RPMI7951 (cell line): ENCODE data around the gene TFB2M. TPM values are rescaled to one million over a fixed set of nuclear protein-coding genes. Genes with fewer than 3 reads are reported as not detected.

ENCODE experiments used
- DNase-seq: peaks from one replicate; pipeline ENCODE4 v3.0.0-alpha.2; 2012; ENCODE audit warnings: low read depth
- total RNA-seq: library from RNA; depleted of rRNA; stranded (reverse); fragments of >200 nt; shearing (Covaris generic); gene quantifications from 2 replicates; pipeline ENCODE4 v1.2.3, GENCODE V29; 2014

TFB2M gene
- total RNA-seq, 1 experiment from 2014 or later, result 25.6 TPM

DNA sequence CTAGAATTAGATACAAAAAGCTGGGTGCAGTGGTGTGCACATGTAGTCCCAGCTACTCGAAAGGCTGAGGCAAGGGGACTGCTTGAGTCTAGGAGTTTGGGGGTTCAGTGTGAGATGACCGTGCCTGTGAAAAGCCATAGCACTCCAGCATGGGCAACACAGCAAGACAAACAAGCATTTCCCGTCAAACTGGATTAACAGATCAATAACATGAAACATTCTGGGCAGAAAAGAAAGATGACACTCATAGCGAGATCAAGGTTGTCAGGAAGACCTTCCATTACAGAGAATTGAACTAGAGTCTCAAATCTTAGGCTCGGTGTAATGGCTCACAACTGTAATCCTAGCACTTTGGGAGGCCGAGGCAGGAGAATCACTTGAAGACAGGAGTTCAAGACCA is 14.0 kb downstream of the TFB2M start:
- DNase-seq, result no peak

DNA sequence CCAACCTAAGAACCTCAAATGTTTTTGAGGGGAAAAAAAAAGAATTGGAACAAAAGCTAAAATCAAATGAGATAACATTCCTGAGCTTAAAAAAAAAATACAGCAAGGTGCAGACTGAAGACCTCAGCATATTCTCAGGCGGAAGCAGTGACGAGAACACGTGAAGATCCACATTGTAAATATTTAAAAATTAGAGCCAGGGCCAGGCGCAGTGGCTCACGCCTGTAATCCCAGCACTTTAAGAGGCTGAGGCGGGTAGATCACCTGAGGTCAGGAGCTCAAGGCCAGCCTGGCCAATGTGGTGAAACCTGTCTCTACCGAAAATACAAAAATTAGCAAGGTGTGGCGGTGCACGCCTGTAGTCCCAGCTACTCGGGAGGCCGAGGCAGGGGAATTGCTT is 15.7 kb downstream of the TFB2M start:
- DNase-seq, result no peak

DNA sequence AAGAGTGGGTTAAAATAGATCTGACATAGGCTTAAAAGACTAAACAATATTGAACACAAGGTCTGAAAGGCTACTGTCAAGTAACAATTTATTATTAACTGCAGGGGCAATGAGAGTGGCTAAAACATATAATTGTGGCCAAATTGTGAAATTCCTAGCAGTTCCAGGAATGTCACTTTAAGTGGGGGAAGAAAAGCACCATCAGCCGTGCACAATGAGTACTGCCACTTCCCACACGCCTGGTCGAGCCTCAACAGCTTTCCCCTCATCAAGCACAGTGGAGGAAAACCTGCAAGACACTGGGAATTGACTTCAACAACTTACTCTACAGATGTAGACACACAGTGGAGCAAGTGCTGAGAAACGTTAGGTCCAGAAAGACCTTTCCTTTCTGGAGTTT is 16.4 kb downstream of the TFB2M start:
- DNase-seq, result no peak

DNA sequence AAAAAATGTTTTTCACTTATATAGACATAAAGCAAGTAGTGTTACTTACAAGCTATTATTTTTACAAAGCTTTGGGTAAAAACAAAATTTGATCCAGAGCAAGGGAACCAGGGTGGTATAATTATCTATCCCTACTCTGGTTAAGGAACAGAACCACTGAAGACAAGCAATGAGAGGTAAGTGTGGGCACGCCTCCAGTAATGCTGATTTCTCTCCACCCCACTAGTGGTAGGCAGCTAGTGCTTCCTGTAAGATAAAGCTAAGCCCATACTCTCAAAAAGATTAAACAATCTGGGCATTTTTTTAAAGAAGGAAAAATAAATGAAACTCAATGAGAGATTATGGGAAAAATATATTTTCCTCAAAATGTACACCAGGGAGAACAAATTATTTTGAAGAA is 22.1 kb downstream of the TFB2M start:
- DNase-seq, result no peak

DNA sequence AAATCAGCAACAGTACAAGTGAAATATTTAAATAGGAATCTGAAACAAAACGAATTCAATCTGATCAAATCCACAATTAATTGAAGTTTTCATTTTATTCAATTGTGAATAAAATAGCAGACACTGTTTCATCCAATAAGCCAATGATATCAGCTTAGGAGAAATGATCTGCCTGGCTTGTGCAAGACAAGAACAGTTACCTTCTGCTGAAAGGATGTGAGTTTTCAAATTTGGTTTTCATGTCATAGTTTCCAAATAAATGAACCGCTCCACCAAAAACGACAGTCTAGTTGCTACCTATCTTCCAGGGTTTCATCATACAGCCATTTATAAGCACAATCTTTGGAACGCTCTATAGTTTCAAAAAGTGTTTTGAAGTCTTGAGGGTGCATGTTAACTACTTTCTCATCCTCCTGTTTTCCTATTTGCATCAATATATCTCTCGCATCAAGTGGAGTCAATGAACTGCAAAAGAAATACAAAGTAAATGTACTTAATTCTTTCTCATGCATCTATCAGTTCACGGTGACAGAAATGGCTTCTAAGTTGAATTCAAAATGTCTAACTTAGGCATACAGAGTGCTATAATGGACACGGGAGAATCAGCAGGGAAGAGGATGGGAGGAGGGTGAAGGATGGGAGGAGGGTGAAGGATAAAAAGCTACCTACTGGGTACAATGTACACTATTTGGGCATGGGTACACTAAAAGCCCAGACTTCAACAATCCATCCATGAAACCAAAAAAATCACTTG is 25.1 kb downstream of the TFB2M start:
- no peak for DNase-seq

DNA sequence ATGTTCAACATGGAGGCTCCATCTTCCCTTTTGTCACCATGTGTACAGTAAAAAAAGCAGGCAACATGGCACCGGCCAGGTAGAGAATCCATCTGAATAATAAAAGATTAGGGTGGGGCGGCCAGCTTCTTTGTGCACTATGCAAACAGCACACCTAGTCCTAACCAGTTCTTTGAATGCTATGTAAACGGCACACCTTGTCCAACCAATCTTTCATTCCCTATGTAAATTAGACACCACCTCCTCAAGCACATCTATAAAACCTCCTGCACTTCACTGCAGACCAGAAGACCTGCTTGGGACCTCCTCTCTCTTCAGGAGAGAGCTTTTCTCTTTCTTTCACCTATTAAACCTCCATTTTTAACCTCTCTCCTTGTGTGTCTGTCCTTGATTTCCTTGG is 28.2 kb downstream of the TFB2M start:
- no peak for DNase-seq

DNA sequence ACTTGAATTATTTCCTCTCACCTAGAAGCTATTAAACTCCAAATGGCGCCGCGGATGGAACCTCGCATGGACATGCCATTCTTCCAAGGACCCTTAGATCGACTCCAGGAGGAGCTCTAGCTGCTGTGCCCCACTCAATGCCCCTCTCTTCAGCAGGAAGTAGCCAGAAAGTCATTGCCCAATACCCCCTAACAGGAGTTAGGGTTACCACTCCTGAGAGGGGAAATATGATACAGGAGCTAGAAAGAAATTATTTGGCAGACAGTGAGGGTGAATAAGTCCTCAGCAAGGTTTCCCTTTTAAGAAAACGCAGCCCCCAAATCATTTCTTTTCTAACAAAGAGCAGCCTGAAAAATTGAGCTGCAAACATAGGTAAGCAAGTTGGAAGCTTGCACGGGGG is 28.6 kb downstream of the TFB2M start:
- DNase-seq, result no peak

DNA sequence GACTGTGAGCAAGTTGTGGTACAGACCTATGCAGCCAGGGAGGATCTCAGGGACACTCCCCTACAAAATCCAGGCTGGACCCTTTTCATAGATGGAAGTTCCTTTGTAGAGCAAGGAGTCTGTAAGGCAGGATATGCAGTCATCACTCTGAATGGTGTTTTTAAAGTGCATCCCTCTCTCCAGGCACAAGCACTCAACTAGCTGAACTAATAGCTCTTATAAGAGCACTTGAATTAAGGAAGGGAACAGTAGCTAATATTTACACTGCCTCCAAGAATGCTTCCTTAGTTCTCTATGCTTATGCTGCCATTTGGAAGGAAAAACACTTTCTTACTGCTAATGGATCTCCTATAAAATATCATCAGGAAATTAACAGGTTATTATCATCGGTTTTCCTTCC is 31.9 kb downstream of the TFB2M start:
- no peak for DNase-seq

DNA sequence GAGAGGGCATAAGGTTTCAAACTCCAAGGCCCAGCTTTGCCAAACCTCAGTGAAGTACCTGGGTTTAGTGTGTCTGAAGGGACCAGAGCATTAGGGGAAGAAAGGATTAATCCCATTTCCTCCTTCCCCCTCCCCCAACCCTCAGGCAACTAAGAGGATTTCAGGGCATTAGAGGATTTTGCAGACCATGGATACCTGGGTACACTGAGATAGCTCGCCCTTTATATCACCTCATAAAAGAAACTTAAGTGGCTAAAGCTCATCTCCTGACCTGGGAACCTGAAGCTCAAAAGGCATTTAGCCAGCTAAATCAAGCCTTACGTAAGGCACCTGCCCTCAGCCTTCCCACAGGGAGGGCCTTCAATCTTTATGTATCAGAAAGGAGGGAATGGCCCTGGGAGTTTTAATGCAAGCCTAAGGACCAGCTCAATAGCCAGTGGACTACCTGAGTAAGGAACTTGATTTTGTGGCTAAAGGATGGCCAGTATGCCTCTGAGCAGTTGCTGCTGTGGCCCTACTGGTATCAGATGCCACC is 32.6 kb downstream of the TFB2M start:
- no peak for DNase-seq

DNA sequence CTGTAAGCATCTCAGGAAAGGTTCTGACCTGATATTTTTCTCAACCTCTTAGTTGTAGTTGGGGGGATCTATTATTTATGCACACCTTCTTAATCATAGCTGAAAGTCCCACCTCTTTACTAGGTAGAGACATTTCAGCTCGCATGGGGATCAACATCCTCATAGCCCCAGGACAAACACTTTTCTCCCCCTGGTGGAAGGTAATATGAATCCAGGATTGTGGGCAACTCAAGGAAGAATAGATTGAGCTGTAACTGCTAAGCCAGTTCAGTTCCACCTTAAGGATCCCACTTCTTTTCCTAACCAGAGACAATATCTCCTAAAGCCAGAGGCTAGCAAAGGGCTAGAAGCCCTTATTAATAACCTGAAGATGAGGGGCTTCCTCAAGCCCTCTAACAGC is 33.5 kb downstream of the TFB2M start:
- DNase-seq, result no peak

DNA sequence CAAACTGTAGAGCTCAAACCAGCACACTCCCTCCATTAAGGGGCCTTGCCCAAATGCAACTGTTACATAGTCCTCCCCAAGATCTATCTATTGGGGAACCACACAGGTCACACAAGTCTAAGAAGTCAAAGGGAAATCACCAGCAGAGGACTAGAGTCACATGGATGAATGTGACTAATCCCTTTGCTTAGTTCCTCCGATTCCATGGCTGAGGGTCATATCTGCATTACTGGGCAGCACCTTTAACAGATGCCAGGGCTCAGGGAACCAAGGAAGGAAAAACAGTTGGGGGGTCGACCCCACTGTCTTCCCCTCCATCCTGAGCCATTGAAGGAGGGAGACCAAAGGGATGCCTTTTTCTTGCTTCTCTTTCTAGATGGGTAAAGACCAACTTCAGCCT is 35.6 kb downstream of the TFB2M start:
- no peak for DNase-seq

DNA sequence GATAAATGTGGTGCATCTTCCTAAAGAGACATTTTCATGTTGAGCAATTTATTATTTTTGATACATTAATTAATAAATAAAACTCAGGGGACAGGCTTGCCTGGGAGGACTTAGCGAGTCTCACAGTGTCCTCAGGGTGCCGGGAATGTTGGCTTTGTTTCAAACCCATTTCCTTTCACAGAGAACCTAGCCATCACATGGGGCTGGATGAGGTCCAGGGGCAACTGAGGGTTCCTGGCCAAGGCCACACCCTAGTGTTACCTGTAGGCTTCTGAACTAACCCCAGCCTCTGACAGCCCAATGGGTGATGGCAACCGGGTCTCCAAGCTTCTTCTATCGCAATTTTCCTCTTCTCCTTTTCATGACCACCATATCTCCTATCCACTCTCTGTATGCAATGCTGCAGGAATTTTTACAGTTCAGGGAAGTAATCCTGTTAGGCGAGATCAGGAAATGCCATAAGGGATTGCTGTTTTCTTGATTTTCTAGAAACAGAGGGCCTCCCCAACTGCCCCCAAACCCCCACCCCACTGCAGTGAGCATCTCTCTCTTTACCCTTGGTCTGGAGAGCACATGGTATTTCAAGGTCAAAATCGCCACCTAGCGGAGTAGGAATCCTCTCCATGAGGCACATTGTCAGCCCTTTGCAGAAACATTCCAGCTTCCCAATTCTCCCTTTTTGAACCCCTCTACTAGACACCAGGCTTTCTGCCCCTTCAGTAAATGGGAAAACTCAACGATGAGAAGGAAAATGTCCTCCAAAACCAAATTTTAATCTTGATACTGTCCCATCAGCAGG is 36.9 kb downstream of the TFB2M start:
- DNase-seq, result no peak

DNA sequence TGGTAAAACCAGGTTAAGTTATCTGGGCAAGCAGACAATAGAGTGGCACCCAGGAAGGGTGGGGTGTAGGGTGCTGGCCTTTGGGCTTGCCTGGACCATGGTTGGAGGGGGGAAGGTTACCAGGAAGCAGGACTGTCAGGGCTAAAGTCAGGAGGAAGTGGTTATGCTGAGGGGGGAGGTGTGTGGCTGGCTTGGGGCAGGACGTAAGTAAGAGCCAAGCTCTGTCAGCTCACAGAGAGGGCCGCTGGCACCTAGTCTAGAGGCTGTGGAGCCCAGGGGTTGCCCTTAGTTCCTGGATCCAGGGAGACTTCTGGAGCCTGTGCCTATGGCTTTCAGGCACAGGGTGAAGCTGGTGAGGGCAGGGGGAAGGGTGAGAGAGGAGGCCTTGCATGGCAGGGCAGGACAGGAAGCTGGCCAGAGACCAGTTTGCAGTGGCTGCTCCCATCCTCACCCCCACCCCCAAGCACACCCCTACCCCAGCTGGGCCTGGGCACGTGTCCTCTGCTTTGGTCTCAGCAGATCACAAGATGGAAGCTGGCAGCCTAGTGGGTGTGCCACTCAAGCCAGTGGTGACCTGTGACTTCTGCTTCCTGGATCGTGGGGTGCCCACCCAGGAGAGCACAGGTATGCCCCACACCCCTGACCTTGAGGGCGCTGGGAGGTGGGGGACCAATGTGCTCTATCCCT is 38.5 kb downstream of the TFB2M start:
- no peak for DNase-seq

DNA sequence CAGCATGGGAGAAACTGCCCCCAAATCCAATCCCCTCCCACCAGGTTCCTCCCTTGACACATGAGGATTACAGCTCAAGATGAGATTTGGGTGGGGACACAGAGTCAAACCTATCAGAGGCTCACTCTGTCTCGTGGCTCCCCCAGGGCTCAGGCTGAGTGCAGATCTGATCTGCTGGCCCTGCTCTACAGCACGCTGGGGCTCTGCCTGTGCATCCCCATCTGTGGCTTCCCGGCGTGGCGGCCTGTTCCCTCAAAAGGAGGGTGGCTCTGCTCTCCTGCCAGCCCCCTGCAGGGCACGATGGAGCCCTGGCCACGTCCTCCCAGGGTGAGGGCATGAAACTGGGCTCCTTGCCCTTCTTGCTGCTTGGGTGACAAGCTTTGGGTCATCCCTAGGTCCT is 39.1 kb downstream of the TFB2M start:
- no peak for DNase-seq

DNA sequence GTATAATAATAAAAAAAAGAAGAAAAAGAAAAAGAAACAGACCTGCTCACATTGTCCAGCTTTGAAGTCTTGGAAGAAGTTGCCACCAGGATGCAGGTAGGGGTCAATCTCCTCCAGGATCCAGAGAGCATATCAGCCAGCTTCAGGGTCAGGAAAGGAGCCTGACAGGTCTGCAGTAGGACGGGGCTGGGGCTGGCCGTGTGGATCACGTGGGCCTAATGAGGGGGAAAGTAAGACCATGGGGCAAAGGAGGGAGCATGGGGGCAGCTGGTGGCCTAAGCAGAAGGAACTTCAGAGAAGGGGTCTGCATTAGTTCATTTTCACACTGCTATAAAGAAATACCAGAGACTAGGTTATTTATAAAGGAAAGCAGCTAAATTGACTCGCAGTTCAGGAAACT is 39.7 kb downstream of the TFB2M start:
- DNase-seq, result no peak

DNA sequence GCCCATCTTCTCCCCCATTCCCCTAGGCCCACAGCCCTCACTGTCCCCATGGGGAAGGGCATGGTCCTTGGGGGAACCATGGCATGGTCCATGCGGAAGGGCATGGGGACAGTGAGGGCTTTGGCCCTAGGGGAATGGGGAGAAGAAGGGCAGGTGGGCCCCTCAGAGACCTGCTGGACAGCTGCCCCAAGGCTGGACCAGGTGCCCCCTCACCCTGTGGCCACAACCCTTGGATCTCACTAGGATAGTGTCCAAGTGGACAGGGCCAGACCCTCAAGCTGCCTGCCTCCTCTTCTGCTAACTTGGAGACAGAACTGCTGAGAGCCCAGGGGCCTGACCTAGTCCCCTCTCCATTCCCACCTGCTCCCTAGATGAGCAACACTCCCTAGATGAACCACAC is 46.5 kb downstream of the TFB2M start:
- no peak for DNase-seq

DNA sequence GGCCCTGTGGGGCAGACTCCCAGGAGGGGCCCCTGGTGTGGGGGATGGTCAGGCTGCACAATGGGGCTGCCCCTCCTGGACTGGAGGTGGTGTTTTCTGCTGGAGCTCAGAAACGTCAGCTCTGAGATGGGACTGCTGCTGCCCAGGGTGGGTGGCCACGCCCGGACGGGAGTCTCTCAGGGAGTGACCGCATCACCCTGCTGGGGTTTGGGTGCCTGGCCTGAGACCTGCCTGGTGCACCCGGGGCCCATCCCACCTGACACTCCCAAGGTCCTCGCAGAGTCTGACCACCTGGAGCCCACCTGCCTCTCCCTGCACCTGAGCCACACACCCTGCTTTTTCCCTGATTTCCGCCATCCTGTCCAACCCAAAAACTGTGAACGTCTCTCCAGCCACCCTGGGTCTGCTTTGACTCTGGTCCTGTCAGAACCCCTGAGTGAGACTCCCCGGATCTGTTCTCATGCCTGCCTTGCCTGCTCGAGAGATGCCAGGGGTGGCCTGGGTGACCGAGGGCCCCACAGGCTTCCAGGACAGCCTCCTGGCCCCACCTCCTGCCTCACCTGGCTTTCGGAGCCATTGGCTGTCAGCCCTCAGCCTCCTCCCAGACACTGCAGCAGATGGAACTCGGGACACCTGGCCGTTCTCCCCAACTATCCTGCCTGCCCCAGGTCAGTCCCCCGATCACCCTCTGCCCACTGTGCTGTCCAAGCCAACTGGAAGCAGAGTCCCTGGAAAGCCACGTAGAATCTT is 47.4 kb downstream of the TFB2M start:
- no peak for DNase-seq

DNA sequence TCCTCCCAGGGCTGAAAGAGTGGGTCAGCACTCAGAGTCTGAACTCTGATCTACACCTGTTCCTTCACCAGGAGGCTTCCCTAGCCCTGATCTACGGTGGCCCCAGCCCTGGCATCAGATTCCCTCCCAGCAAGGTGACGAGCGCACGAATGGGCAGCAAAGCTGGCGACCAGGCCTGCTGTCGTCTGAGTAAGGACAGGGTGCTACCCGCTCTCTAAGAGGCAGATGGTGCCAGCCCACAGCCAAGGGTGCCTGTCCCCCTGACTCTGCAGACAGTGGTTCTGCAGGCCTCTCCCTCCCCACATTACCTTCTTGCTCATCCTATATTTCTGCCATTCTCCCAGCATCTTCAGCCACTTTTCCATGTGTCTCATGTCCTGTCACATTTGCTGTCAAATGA is 48.7 kb downstream of the TFB2M start:
- DNase-seq, result no peak

DNA sequence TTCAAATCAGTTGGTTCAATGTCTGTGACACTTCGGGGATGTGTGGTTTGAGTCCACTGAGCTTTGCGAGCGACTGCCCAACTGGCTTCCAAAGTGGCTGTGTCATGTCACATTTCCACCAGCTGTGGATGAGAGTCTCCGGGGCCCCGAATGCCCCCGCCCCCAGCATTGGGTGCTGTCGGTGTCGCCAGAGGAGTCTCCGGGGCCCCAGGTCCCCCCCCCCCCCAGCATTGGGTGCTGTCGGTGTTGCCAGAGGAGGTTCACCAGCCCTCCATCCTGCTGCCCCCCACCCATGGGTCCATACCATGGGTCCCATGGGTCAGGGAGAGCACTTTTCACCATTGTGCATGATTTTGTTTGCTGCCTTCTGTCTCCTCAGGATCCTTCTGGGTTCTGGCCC is 49.9 kb downstream of the TFB2M start:
- no peak for DNase-seq

DNA sequence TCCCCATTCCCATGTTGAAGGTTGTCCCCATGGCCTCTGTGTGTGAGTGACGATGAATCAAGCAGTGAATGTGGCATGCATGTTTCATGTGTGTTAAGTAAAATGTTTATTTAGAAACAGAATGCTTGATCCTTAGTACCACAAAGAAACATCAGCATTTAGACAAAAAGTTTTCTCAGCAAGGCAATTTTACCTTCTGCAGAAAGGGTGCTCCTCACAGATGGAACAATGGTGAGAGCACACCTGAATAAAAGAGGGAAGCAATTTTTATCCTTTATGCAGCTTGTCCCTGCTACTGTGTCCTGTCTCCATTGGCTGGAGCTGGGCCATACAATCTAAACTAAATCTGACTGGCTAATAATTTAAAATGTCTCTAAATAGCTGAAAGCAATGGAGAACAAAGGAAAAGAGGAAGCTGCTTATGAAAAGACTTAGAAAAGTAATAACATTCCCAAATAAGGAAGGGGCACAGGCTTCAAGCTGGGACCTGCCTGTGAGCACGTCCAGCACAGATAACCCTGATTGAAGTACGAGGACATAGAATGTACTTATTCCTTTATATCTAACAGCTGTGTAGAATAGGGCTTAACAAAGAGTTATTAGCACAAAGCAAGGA is 50.6 kb downstream of the TFB2M start:
- DNase-seq, result no peak

DNA sequence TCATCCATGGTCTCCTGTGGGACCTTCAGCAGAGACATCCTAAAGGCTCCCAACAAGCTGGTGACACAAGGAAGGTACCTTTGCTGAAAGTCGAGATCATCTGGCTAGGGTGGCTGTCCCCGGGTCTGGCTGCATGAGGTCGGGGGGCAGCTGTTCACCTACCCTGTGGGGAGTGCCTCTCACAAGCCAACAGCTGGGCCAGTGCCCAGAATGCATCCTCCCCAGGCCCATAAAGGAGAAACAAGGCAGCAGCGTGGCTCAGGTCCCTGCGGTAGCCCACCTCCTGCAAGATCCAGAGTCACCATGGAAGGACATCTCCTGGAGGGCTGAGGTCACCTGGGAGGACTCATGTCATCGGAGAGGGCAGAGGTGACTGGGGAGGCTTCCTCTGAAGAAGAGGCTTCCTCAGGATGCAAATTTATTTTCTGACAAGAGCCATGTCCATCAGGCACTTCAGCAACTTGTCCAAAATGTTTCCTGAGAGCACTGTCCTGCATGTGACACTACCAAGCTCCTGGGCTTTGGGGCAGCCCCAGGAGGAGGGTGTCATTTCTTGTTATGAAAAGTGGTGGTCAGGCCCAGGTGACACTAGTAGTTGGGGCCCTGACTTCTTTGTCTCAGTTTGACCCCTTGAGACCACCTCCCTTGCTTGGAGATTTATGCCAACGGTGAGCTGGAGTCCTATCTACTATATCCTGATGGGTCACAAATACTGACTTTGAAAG is 52.3 kb downstream of the TFB2M start:
- no peak for DNase-seq
